ENCODE results near the gene CFAP45. TPM values are rescaled to one million over a fixed set of nuclear protein-coding genes. Genes with fewer than 3 reads are reported as not detected.

The CFAP45 gene
- total and polyA plus RNA-seq, 2 experiments from 2014 or later, result 0.36 TPM; not detected in 1

GRCh38 chr1:159828176-159828575, 71.8 kb downstream of the CFAP45 start (continued):
- no peak for TF ChIP-seq ZNF462 (CRISPR knock-in tag; IDR thresholded peaks at IDR 0.05)
- TF ChIP-seq EZH2 (IDR thresholded peaks at IDR 0.05; ENCODE audit: low read depth, unreplicated experiment), result no peak

DNA sequence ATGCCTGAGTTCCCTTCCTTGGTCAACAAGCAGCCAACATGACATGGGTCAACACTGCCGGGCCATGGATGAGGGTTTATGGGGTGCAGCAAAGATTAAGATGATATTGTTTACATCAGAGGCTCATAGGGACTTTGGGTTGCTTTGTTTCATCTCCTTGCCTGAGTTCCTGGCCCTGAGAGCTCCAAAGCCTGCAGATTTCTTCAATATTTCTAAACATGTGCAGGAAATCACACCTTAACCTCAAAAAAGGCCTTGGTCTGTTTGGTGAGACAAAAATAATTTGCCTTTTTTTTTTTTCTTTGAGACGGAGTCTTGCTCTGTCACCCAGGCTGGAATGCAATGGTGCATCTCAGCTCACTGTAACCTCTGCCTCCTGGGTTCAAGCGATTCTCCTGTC, 72.4 kb downstream of the CFAP45 start:
- TF ChIP-seq ZNF331 (CRISPR knock-in tag; IDR thresholded peaks at IDR 0.05; ENCODE audit: low read depth), result no peak
- TF ChIP-seq ZNF114 (CRISPR knock-in tag; IDR thresholded peaks at IDR 0.05), result no peak
- TF ChIP-seq, protein P1, sequence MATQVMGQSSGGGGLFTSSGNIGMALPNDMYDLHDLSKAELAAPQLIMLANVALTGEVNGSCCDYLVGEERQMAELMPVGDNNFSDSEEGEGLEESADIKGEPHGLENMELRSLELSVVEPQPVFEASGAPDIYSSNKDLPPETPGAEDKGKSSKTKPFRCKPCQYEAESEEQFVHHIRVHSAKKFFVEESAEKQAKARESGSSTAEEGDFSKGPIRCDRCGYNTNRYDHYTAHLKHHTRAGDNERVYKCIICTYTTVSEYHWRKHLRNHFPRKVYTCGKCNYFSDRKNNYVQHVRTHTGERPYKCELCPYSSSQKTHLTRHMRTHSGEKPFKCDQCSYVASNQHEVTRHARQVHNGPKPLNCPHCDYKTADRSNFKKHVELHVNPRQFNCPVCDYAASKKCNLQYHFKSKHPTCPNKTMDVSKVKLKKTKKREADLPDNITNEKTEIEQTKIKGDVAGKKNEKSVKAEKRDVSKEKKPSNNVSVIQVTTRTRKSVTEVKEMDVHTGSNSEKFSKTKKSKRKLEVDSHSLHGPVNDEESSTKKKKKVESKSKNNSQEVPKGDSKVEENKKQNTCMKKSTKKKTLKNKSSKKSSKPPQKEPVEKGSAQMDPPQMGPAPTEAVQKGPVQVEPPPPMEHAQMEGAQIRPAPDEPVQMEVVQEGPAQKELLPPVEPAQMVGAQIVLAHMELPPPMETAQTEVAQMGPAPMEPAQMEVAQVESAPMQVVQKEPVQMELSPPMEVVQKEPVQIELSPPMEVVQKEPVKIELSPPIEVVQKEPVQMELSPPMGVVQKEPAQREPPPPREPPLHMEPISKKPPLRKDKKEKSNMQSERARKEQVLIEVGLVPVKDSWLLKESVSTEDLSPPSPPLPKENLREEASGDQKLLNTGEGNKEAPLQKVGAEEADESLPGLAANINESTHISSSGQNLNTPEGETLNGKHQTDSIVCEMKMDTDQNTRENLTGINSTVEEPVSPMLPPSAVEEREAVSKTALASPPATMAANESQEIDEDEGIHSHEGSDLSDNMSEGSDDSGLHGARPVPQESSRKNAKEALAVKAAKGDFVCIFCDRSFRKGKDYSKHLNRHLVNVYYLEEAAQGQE (IDR thresholded peaks at IDR 0.05; ENCODE audit: unreplicated experiment), result no peak
- TF ChIP-seq JUNB (IDR thresholded peaks at IDR 0.05; ENCODE audit: unreplicated experiment), result no peak
- TF ChIP-seq POLR2AphosphoS5 (IDR thresholded peaks at IDR 0.05; ENCODE audit: low read depth), result no peak
- TF ChIP-seq EZH2phosphoT487 (IDR thresholded peaks at IDR 0.05; ENCODE audit: unreplicated experiment), result no peak
- TF ChIP-seq STAT1 (IDR thresholded peaks at IDR 0.05; ENCODE audit: unreplicated experiment), result no peak
- H3K27me3 Mint-ChIP-seq (ENCODE audit: insufficient read depth, low read depth, poor library complexity), result peaks cover 6% of the 10 kb centered on the region
- H3K4me3 Mint-ChIP-seq, result no peak overlapping the region
- Histone ChIP-seq H3K27me3 (ENCODE audit: insufficient read depth) (no peaks in the 10 kb centered on the region), H3K36me3 (ENCODE audit: insufficient read depth) (no peaks in the 10 kb centered on the region), H3K4me3 (no peak overlapping the region), H3K4me1 (ENCODE audit: insufficient read depth) (no peaks in the 10 kb centered on the region; the same call in 1 of the 2 replicates), H3K9me2 (ENCODE audit: insufficient read depth) (no peaks in the 10 kb centered on the region), H3K27ac (ENCODE audit: low read depth) (no peak overlapping the region), H3K79me2 (replicated peaks; ENCODE audit: insufficient read depth) (no peaks in the 10 kb centered on the region), H3F3A (replicated peaks; ENCODE audit: low read depth) (no peaks in the 10 kb centered on the region), H2AFZ (no peak overlapping the region), H4K20me1 (replicated peaks; ENCODE audit: insufficient read depth) (no peaks in the 10 kb centered on the region), H3K4me2 (no peak overlapping the region)
- peaks cover 14% of the 10 kb centered on the region for H3K4me1 Mint-ChIP-seq
- DNase-seq (ENCODE audit: low spot score), result no peak
- H3K36me3 Mint-ChIP-seq (ENCODE audit: low read depth), result no peaks in the 10 kb centered on the region
- ATAC-seq, result no peak
- no peak overlapping the region for H3K27ac Mint-ChIP-seq
- no peaks in the 10 kb centered on the region; the same call in 1 of the 3 replicates for H3K9me3 Mint-ChIP-seq

Measured in GM23338 (cell line).